Measurements from ENCODE around the gene CRCP.

DNA sequence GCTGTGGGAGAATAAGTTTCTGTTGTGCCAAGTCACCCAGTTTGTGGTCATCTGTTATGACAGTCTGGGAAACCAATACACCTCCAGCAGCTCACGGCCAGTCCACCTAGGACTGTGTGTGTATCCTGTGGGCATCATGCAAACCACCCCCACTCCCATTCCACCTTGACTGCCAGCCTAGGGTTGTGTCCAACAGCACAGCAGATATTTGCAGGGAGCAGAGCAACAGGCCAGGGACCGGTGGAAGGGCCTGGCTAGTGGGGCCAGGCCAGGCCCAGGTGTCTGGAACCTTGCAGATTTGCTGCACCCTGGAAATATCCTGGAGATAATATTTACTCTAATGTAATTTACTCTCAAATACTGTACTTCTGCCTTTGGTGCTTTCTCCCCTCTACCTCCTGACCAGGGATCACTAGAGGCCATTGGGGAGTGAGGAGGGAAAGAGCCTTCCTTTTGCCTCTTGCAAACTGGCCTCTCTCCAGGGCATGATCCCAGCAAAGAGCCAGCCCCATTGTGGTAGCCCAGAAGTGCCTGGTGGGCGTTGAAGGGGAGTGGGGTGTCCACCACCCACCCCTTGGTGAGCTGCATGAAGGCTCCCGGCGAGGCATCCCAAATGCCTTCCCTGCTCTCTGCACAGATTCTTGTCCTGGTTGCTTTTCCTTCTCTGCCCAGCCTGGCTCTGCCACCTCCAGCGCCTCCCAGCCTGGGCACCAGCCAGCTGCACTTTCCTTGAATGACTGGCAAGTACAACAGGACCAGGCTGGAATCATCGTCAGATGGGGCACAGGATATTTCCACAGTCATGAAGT, 75.3 kb downstream of the CRCP start:
- TF ChIP-seq RAD21 (conservative IDR thresholded peaks at IDR 0.05 in 1 of 2, IDR thresholded peaks at IDR 0.05 in 1 of 2), result no peak
- TF ChIP-seq, protein P1, sequence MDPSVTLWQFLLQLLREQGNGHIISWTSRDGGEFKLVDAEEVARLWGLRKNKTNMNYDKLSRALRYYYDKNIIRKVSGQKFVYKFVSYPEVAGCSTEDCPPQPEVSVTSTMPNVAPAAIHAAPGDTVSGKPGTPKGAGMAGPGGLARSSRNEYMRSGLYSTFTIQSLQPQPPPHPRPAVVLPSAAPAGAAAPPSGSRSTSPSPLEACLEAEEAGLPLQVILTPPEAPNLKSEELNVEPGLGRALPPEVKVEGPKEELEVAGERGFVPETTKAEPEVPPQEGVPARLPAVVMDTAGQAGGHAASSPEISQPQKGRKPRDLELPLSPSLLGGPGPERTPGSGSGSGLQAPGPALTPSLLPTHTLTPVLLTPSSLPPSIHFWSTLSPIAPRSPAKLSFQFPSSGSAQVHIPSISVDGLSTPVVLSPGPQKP (IDR thresholded peaks at IDR 0.05; ENCODE audit: low read depth, low read length), result no peak

All from A549 (cell line).